GM08714 (cell line): Measurements from ENCODE around the gene KBTBD12.

ENCODE experiments used
- H3K4me3 ChIP-seq: fragments of 200-500 bp; sonication (Bioruptor generic); 2 replicates; pipeline ENCODE4 v1.5.1; 2014; ENCODE audit warnings: mild to moderate bottlenecking, low read length, inconsistent platforms
- ZNF274 ChIP-seq: IDR thresholded peaks from 2 replicates; pipeline ENCODE4 v1.6.1; 2012; ENCODE audit warnings: mild to moderate bottlenecking, low read depth, low read length

The KBTBD12 gene

DNA sequence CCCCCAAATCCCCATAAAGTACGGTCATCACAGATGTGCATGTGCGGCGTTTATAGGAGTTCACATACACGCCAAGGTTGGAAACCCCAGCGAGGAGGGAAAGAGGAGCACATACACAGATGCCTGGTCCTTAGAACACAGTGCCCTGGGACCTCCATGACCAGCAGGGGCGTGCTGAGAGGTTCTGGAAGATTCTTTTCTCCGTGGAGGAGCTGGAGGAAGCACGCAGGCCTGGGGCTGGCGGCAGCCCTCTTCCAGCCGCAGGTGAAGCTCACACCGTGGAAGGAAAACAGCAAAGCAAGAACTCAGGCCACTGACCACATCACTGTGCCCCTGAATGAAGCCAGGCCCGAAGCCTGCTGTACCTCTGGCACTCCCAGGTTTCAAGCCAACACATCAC lies 76.2 kb downstream of the KBTBD12 start:
- no peak overlapping the region for H3K4me3 ChIP-seq
- TF ChIP-seq ZNF274 = no peak

DNA sequence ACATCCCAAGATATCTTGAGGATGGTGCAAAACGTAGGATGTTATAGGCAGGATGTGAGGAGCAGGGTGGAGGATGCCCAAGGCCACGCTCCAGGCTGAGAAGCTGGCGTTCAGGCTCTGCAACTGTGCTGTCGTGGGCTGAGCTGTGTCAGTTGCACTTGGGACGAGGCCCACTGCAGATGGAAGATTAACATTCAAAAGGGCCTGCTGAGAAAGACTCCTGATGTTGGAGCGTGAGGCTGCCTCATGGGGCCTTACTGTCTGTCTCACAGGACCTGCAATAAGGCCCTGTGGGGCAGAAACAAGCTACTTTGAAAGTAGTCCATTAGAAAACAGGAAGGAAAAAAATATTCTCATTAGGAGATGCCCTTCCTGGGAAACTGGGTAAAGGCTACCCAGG lies 76.6 kb downstream of the KBTBD12 start:
- H3K4me3 ChIP-seq = no peak overlapping the region
- no peak for TF ChIP-seq ZNF274

DNA sequence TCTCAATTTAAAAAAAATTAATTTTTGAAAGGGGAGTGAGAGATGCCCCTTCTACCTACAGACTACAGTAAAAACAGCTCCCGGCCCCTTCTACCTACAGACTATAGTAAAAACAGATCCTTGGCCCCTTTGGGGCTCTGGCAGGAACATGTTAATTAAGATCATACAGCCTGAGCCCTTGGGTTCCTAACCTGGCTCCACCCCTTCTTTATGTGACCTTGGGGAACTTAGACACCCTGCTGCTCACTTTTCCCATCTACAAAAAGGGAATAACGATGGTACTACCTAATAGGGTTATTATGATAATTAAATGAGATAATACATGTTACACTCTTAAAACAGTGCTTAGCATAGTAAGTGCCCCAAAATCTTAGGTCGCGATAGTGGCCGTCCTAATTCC lies 77.1 kb downstream of the KBTBD12 start:
- H3K4me3 ChIP-seq = no peak overlapping the region

DNA sequence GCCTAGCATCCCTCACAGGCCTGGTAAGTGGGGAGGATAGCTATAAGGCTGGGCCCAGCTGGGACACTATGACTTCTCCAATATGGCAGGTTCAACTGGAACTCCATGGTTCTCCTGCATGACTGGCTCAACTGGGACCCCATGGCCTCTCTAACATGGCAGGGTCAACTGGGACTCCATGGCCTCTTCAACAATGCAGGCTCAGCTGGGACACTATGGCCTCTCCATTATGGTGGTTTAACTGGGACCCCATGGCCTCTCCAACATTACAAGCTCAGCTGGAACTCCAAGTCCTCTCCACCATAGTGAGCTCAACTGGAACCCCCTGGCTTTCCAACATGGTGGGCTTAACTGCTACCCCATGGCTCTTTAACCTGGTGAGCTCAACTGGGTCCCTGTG lies 79.0 kb downstream of the KBTBD12 start:
- TF ChIP-seq ZNF274 = no peak
- H3K4me3 ChIP-seq = no peak overlapping the region

More for the DNA sequence above, 77.1 kb downstream of the KBTBD12 start:
- TF ChIP-seq ZNF274 = no peak

DNA sequence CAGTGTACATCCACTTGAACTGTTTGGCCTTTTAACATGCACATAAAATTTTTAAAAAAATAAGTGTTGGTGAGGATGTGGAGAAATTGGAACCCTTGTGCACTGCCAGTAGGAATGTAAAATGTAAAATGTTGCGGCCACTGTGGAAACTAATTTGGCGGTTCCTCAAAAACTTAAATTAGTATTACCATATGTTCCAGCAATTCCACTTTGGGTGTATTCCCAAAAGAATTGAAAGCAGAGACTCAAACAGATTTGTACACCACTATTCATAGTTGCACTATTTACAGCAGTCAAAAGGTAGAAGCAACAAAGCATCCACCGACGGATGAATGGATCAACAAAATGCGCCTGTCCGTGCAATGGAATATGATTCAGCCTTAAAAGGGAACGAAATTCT lies 82.0 kb downstream of the KBTBD12 start:
- no peak for TF ChIP-seq ZNF274
- H3K4me3 ChIP-seq = no peak overlapping the region

DNA sequence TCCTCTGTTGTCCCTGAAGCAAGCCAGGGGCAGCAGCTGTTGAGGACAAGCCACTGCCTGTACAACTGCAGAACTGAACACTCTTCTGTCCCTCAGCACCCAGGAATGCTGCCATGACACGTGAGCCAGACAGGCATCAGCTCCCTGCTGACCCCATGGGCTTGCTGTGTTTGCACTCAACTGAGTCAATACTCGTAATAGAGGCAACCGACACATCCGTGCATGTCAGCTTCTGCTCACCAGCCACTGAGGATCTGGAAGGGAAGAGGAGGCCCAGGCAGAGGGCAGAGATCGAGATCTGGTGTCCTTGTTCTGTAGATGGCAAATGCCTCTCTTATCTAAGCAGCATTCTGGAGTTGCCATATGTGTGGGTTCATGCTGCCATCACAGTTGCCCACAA lies 82.9 kb downstream of the KBTBD12 start:
- H3K4me3 ChIP-seq = no peak overlapping the region
- no peak for TF ChIP-seq ZNF274

DNA sequence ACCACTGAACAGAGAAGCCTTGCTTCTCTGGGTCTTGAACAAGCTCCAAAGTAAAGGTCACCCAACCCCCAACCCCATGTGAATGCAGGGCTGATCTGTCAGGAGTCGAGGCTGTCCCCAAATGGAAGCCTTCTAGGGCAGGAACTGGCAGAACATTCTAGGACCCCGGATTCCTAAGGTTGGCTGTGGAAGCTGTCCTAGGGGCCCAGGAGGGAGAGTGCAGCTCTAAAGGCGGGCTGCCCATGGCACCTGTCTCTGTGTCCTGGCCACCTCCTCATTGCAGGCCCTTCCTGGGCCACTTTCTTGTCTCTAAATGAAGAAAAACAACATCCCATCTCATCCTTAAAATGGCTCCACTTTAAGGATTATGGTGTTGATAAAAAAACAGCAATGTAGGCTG lies 83.6 kb downstream of the KBTBD12 start:
- H3K4me3 ChIP-seq = no peak overlapping the region
- no peak for TF ChIP-seq ZNF274

DNA sequence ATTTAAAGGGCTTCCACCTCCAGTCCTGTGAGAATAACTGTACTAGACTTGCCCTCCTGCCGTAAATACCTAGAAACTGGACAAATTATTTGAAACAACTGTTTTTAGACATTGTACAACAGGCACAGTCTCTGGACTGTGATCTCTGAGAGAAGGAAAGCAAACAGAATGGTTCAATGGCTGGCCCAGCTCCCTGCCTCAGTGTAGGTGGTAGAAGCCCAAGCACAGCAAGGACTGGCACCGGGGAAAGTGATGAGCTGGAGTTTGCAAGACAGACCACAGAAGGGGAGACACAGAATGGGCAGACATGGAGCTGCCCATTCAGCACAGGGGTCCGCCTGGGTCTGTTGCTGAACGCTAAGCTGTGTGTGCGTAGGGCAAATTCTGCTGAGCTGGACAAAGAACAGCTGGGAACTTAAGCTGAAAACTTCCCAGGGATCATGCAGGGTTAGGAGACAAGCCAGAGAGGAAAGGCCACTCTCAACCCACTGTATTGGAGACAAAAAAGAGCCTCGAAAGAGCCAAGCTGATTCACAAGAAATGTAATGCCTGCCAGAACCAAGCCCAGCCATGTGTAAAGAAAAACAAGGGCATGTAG lies 84.6 kb downstream of the KBTBD12 start:
- H3K4me3 ChIP-seq = no peak overlapping the region

DNA sequence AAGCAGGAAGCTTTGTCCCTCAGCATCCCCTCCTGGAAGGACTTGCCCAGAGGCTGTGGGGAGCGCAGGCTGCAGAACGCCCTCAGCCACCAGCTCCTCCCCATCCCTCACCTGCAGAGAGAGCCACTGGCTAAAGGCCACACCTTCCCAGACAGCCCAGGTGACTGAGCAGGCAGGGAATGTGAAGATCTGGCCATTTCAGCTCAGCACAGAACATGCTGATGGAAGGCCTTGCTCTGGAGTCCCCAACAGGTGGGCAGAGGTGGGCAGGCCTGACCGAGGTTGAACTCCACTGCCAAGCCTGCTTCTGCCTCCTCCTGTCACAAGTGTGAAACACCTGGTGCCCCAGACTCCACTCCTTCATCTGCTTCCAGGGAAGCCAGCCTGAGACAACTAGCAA lies 86.5 kb downstream of the KBTBD12 start:
- H3K4me3 ChIP-seq = no peak overlapping the region
- no peak for TF ChIP-seq ZNF274

More for the DNA sequence above, 84.6 kb downstream of the KBTBD12 start:
- TF ChIP-seq ZNF274 = no peak

DNA sequence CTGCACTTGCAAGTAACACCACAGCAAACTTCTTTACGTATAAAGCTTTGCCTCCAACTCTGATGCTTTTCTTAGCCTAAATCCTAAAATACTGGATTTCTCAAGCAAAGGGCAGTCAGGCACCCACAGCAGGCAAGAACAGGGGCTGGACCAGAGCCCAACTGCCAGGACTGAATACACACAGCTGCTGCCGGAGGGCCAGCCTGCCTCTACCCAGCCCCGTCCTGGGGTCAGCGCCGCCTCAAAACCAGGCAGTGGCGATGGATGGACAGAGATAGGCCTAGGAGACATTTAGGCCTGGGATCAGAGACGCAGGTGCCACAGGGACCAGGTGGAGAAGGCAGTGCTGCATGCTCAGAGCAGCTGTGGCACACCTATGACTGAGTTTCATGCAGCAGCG lies 89.6 kb downstream of the KBTBD12 start:
- H3K4me3 ChIP-seq = no peak overlapping the region
- no peak for TF ChIP-seq ZNF274

DNA sequence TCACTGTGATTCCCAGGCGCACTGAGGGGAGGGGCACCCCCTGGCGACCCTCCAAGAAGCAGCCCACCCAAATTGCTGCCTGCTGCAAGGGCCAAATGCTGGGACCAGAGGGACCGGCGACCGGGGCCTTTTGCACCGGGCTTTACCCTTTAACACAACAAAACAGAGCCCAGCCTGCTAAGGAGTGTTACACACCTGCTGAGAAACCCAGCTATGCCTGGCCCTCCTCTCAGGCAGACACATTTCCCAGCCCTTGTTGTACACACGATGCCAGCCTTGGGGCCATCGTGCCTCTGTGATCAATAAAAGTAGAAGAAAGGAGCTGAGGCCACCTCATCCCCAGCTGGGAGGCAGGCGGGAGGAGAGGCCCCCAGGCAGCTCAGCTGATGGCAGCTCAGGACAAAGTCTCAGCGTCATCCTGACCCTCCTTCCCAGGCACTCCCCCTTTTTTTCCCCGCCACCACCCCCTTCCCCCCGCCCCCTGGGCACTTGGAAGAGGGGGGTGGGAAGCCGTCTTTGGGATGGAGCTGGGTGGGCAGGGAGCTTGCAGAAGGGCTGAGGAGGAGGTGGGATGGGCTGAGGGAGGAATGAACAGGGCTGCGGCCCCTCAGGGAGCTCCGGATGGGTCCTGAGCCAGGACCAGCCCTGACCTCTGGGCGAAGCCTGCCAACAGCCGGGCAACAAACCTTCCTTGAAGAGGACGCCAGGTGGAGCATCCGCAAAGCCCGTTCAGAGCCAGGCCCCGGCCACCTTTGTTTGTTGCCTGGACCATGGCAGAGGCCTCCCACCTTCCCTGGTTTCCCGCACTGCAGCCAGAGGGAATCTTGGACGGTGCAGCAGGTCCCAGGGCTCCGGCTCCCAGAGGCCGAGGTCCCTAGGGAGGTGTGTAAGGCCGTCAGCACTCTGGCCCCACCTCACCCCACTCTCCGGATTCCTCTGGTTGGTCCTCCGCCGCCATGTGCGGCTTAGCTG lies 91.3 kb downstream of the KBTBD12 start:
- TF ChIP-seq ZNF274 = no peak
- no peak overlapping the region for H3K4me3 ChIP-seq

DNA sequence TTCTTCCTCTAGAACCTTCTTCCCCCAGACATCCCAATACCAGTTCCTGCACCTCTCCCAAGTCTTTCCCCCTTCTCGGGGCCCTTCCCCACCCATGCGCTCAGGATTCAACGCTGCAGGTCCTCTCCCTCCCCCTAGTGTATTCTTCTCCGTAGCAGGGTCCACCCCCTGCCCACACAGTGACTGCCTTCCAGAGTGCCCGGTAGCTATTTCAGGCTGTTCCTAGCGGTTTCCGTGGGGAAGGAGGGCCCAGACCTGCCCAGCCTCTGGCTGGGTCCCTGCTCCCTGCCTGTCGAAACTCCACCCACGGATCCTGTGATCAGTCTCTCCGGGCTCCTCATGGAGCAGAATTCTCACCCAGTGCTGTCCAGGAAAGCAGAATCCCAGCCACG lies 92.0 kb downstream of the KBTBD12 start:
- no peak for TF ChIP-seq ZNF274
- no peak overlapping the region for H3K4me3 ChIP-seq

DNA sequence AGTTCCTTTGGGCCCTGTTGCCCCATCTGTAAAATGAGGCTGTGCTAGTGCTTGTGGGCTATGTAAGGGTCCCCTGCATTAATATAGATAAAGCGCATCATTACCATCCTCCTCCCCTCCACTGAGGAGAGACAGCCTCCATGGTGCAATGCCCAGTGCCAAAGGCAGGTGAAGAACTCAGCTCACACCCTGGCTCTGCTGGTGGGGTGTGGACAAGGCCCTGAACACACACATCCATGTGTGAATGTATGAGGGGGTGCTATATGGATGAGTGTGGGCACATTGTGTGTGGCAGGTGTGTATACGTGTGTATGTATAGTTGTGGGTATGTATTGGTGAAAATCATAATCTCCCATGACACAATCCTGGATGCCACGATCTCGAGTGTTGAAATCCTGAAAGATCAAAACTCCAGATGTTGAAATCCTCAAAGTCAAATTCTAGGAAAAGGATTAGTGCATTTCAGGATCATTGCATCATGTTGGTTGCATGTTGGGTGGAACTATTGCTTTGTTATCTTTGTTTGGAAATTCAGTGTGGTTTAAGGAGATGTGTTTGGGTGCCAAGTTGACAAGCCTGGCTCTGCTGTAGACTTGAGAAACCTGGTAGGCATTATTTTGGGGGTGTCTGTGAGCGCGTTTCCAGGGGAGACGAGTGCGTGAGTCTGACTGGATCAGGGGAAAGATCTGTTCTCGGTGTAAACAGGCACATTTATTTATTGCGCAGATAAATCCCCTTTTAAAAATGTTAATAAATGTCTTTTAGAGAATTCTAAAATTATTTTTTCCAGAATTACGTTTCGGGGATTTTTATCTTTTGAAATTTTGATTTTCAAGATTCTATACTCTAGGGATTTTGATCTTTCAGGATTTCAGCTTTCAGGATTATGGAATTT lies 95.2 kb downstream of the KBTBD12 start:
- TF ChIP-seq ZNF274 = no peak

DNA sequence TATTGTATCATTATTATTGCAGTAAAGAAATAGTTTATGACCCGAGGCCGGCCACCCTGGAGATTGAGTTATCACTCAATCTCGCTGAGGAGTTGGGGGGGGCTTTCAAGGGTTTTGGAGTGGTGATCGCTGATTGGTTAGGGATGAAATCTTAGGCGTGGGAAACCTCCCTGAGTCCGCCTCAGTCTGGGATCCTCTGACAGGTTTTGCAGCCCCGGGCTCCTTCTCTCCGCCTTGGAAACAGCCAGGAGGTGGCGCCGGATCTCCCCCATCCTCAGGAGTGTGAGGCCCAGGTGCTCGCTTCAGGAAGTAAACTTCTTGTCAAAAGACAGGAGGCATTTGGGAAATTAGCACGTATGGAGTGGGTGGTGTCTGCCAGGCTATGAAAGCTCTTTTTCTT lies 96.1 kb downstream of the KBTBD12 start:
- no peak overlapping the region for H3K4me3 ChIP-seq
- no peak for TF ChIP-seq ZNF274

More for the DNA sequence above, 95.2 kb downstream of the KBTBD12 start:
- no peak overlapping the region for H3K4me3 ChIP-seq
